HG02678 (cell line): ENCODE results near the gene TRH.
"Not testable (repeated sequence)": the region's sequence is repeated elsewhere in the genome, so short reads cannot be mapped to it uniquely, and the experiment has no call there.

Source experiments
- ATAC-seq: cut with Tn5 transposase; IDR thresholded peaks from one replicate; pipeline ENCODE4 v1.9.1; 2021; ENCODE audit warnings: mild to moderate bottlenecking, moderate library complexity; ENCODE audit not compliant: unreplicated experiment

TRH gene

DNA sequence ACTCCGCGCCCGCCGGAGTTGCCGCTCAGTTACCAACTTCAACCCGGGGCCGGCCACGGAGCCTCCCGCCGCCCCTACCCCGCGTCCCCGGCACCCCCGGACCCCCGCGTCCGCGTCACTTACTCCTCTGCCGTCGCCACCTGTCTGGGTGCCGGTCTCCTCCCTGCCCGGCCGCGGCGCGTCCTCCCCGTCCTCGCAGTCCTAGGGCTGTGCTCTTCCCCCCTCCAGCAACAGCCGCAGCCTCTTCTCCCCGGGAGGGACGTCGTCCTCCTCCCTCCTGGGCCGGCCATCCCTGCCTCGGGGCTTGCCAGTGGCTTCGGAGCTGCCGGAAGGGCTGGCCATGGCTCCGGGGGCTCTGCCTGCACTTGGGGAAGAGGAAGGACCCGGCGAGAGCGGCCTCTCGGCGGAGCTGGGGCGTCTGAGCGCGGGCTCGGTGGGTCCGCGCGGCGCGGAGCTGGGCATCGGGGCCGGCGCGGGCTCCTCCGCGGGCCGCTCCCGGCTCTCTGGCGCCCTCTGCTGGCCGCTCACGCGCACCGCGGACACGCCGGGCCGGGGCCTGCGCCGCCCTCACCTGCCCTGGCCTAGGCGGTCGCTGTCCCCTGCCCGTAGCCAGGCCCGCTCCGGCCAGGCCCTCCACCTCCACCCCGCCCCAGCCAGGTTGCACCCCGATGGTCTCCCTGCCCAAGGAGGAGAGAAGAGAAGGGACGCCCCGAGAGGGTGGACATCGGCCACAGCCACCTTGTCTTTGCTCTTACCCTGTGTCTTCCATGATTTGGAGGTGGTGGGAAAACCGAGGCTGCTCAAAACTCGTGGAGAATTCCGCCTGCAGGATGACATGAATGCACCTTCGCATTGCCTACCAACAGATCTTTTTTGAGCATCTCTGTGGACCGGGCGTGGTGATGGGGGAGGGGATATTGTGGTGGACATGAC, 28.4 kb downstream of the TRH start:
- not testable (repeated sequence) for ATAC-seq

DNA sequence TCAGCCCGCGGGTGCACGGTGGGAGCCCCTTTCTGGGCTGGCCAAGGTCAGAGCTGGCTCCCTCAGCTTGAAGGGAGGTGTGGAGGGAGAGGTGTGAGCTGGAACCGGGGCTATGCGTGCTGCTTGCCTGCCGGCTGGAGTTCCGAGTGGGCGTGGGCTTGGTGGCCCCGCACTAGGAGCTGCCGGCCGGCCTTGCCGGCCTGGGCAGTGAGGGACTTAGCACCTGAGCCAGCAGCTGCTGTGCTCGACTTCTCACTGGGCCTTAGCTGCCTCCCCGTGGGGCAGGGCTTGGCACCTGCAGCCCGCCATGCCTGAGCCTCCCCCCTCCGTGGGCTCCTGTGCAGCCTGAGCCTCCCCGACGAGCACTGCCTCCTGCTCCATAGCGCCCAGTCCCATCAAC, 36.0 kb downstream of the TRH start:
- ATAC-seq: no peak

DNA sequence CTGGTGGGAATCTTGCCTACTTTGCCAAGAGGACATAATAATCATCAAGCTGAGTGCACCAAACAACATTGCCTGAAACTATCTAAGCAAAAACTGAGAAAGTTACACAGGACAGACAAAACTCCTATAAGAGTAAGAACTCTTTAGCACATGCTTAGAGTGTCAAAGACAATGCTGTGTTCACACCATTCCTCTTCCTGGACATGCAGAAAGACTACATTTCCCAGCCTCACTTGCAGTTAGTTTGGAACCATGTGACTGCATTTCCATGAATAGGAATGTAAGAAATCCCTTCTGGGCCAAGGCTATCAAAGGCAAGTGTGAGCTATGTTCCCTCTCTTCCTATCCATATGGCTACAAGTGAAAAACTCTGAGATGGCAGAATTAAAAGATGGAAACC, 37.6 kb downstream of the TRH start:
- not testable (repeated sequence) for ATAC-seq

DNA sequence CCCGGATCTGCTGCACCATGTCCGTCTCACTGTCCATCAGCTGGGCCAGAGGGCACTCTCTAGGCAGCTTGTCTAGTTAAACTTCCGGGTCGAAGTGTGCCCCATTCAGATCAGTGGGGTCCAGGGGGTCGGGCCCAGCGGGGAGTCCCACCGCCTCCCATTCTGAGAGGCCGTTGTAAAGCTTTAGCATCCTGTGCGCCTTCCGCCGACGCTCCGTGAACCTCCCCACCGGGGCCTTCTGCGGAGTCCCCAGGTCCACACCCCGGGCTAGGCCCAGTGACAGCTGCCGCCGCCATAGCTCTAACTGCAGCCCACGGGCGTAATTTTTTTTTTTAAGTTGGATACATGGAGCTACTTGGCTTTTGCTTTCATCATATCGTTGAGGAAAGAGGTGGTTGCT, 38.7 kb downstream of the TRH start:
- ATAC-seq: not testable (repeated sequence)

DNA sequence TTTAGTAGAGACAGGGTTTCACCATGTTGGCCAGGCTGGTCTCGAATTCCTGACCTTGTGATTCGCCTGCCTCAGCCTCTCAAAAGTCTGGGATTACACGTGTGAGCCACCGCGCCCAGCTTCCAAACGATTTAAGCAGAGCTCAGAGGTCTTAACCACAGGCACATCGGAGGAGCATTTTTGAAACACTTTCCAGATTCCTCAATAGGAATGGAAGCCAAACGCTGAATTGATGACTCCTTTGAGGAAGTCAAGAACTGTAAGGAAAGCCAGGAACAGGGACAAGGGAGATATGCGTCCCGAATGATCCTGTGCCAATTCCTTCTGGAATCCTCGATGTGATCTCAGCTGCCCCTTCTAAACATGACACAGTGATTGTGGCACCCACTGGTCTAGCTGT, 40.0 kb downstream of the TRH start:
- ATAC-seq: no peak

DNA sequence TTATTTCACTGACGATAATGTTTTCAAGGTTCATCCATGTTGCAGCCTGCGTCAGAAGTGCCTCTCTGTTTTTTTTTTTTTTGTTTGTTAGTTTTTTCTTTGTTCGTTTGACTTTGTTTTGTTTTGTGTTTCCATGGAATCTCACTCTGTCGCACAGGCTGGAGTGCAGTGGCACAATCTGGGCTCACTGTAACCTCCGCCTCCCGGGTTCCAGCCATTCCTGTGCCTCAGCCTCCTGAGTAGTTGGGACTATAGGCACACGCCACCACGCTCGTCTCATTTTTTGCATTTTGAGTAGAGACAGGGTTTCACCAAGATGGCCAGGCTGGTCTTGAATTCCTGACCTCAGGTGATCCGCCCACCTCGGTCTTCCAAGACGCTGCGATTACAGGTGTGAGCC, 43.1 kb downstream of the TRH start:
- ATAC-seq: not testable (repeated sequence)

DNA sequence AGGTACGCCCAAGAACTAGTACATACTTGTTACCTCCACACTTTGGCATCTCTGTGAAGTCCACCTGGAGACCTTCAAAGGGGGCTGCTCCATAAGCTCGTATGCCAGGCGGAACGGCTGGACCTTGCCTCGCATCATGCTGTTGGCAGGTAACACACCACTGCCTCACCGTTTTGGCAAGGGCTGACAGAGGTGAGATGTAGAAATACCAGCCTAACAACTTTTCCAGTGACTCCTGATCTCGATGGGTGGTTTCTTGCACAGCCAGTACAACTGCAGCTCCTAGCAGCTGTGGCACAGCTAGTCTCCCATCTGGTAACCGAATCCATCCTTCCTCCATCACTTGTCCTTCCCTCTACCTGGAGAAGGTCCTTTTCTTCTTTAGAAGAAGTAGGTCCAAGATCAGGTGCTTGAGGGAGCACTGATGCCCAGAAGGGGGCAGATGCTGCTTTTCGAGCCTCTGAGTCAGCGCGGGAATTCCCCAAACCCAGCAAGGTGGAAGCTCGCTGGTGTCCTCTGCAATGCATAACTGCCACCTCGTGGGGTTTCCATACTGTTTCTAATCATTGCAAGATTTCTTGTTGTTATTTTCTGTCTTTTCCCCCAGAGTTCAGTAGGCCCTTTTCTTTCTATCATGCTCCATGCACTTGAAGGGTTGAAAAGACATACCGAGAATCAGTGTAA, 51.8 kb downstream of the TRH start:
- not testable (repeated sequence) for ATAC-seq

DNA sequence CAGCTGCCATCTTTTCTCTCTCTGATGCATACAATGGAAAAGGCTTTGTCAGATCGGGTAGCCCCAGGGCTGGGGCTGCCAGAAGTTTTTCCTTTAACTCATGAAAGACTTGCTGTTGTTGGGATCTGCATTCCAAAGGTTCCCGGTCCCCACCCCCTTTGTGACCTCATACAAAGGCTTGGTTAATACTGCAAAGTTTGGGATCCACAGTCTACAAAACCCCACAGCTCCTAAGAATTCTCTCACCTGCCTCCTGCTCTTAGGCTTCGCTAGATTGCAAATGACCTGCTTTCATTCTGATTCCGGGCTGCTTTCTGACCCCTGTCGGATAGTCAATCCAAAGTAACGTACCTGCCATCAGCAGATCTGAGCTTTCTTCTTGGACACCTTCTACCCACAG, 52.9 kb downstream of the TRH start:
- not testable (repeated sequence) for ATAC-seq
